Keratinocyte (primary cell): ENCODE measurements around the gene CFAP46.

ENCODE experiments used
- EZH2 ChIP-seq: IDR thresholded peaks from one replicate; pipeline ENCODE4 v1.6.1; 2012; ENCODE audit warnings: inconsistent platforms, mild to moderate bottlenecking, low read length, moderate library complexity
- TF ChIP-seq, protein P1 (sequence below), 3 experiments: IDR thresholded peaks in 1 of 3; conservative IDR thresholded peaks in 1 of 3; optimal IDR thresholded peaks in 1 of 3; 2 replicates in 2 of 3; 3 replicates in 1 of 3; pipeline versions ENCODE3 to v1.5.1; 2011; ENCODE audit warnings: low read length in 3 of 3, mild to moderate bottlenecking in 3 of 3, moderate library complexity in 2 of 3, control low read depth in 1 of 3, inconsistent platforms in 1 of 3; ENCODE audit not compliant: insufficient read depth in 2 of 3; ENCODE audit errors: extremely low read depth in 1 of 3

DNA sequence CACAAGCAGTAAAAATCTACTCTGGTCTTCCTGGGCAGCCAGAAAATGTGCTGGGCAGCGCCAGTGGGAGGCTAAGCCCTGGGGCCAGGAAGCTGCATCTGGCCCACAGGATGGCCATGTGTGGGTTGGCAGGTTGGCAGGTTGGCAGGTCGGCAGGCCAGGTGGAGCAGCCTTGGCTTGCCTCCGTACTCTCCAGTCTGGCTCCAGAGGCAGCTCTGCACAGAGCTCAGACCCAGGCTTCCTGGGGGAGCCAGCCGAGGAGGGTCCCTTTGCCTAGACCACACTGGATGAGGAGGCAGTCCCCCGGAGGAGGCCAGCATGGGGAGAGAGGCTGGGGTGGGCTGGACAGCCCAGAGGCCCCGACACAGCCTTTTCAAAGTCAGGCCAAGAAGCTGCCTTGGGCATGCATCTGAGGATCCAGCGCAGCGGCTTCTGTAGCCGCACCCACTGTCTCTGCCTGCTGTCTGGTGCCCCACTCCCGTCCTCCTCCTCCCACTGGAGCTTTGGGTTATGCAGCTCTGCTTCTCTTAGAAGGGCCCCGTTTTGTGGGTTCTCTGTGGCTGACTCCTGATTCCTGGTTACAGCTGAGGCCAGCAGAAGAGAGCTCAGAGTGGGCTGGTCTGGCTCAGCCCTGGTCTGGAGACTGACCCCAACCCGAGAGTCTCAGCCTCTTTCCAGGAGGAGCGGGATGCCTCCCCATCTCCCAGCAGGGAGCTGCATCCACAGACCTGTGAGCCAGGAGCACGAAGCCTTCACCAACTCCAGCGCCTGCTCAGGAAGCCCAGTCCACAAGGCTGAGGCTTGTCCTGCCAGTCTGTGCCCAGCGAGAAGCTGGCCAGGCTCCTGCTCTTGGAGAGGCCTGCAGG, 44.6 kb downstream of the CFAP46 start:
- TF ChIP-seq, protein P1, sequence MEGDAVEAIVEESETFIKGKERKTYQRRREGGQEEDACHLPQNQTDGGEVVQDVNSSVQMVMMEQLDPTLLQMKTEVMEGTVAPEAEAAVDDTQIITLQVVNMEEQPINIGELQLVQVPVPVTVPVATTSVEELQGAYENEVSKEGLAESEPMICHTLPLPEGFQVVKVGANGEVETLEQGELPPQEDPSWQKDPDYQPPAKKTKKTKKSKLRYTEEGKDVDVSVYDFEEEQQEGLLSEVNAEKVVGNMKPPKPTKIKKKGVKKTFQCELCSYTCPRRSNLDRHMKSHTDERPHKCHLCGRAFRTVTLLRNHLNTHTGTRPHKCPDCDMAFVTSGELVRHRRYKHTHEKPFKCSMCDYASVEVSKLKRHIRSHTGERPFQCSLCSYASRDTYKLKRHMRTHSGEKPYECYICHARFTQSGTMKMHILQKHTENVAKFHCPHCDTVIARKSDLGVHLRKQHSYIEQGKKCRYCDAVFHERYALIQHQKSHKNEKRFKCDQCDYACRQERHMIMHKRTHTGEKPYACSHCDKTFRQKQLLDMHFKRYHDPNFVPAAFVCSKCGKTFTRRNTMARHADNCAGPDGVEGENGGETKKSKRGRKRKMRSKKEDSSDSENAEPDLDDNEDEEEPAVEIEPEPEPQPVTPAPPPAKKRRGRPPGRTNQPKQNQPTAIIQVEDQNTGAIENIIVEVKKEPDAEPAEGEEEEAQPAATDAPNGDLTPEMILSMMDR (optimal IDR thresholded peaks at IDR 0.05 in 1 of 3, IDR thresholded peaks at IDR 0.05 in 1 of 3, conservative IDR thresholded peaks at IDR 0.05 in 1 of 3; ENCODE audit: extremely low read depth in 1 of 3, insufficient read depth in 2 of 3, low read length in 3 of 3), result no peak
- no peak for TF ChIP-seq EZH2
